ENCODE measurements around the gene ALOXE3.

The ALOXE3 gene

DNA sequence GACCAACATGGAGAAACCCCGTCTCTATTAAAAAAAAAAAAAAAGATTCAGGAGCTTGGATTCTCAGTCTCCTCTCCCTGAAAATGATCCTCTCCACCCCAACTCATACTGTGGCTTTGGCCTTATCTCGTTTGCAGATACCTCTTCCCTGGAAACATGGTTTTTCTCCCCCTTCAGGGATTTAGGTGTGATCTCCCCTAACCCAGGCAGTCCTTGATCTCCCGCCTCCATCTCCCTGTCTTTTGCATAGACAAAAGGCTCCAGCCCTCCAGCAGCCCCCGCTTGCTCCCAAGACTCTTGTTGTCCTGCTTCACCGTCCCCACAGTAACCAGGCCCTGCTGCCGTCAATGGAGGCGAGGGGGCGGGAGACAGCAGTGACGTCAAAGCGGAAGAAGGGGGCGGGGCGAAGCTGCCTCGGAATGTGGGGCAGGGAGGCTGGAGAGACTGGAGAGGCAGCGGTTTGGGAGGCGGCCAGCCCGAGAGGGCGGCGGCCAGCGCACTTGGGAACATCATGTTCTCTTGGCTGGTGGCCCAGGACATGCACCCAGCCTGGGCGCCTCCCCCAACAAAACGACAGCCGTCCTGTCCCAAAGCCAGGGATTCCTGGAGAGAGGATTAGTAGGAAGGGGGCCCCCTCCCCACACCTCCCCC lies 35.8 kb upstream of the ALOXE3 start:
- peak; percentile 82 for DNase-seq (ENCODE audit: low read depth)

DNA sequence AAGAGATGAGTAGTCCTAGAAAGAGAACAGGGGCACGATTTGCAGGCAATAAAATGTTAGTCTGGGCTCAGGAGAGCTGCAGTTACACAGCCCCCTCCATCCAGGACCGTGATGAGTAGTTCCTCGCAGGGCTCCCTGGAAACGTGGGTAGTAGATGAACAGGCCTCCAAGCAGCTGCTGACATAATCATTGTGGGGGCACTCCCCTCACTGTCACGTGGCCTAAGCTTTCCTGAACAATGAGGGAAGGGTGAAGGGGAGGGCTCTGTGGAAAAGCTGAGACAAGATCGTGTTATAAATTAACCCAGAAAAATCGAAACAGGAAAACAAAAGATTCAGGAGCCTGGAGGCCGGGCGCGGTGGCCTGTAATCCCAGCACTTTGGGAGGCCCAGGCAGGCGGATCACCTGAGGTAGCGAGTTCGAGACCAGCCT lies 35.2 kb upstream of the ALOXE3 start:
- no peak for DNase-seq (ENCODE audit: low read depth)

GRCh38 chr17:8153031-8153451 lies 34.7 kb upstream of the ALOXE3 start:
- DNase-seq (ENCODE audit: low read depth) = no peak

DNA sequence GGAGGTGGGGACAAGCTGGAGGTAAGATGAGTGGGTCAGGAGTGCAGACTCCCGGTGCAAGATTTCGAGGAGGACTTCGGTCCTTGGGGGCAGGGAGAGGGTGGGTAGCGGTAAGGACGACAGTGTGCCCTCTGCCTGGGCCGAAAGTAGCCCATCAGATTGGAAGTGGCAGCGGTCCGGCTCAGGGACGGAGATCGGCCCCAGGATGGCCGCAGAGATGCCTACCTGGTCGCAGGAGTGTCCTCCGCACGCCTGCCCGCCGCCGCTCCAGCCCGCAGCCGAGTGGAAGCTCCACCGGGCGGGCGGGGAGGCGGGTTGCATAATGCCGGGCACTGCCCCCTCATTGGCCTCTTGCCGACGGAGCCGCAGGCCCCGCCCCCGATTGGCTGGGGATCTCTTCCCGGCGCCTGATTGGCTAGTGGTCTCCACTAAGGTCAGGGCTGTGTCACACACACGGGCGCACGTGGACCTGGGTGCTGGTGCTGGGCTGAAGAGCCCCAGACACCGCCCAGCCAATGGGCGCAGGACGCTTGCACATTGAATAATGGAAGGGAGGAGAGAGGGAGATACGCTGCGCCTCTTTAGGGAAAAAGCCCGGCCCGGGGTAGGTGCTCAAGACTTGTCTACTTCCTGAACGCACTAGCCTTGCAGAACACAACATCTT lies 33.9 kb upstream of the ALOXE3 start, which contains the start of gene PER1:
TSS of gene PER1 (minus strand) at position 293 of the 664 bp plus-strand sequence. CDS start 1,698 bp downstream, outside the sequence.
- peak; percentile 68 for DNase-seq (ENCODE audit: low read depth)

DNA sequence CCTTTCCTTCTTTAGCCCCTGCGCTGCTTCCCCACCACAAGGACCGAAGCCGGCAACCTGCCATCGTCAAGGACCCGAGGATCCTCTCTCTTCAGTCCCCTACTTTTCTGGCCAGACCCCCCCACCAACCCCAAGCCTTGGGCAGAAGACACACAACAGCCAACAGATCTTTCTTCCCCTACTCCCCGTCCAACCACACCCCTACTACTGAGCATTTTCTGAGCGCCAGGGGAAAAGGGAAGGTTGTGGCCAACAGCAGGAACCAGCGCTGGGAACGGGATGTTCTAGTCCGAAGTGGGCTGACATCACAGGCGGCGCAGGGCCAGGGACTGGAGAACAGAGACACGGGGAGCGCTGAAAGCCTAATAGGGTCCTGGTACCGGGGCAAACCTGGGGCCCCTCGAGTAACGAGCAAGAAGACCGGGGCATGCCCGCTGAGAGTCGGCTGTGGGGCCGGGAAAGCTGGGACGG lies 33.4 kb upstream of the ALOXE3 start:
- no peak for DNase-seq (ENCODE audit: low read depth)

GRCh38 chr17:8151120-8151640 lies 32.9 kb upstream of the ALOXE3 start:
- peak; percentile 85 for DNase-seq (ENCODE audit: low read depth)

GRCh38 chr17:8150194-8151119 lies 32.1 kb upstream of the ALOXE3 start:
- DNase-seq (ENCODE audit: low read depth) = no peak

GRCh38 chr17:8149419-8150193 lies 31.3 kb upstream of the ALOXE3 start:
- no peak for DNase-seq (ENCODE audit: low read depth)

GRCh38 chr17:8148560-8148959 lies 30.2 kb upstream of the ALOXE3 start:
- DNase-seq (ENCODE audit: low read depth) = no peak

DNA sequence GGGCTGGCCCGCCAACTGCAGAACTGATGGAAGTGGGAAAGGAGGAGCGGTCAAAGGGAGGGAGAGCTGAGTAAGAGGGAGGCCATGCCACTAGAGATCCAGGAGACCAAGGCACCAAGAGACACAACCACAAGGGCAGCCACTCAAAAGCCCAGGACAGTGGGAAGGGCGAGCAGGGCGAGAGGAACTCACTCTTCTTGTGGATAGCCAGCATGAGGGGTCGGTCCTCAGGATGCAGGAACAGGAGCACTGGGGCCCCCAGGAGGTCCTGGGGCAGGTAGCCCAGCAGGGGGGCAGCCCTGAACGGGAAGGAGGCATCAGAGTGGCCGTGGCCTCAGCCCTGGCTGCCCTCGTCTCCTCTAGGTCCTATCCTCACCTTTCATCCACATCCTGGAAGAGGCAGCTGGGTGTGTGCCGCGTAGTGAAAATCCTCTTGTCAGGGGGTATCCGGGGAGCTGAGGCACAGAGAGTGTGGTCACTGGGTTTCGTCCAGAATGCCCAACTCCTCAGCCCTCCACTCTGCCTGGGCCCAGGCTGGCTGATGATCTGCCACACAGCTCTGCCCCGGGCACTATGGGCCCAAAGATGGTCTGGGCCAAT lies 29.6 kb upstream of the ALOXE3 start:
- no peak for DNase-seq (ENCODE audit: low read depth)

- no peak for DNase-seq (ENCODE audit: low read depth)
Measured at GRCh38 chr17:8147141-8147804, 29.0 kb upstream of the ALOXE3 start.

GRCh38 chr17:8146381-8147140 lies 28.2 kb upstream of the ALOXE3 start:
- no peak for DNase-seq (ENCODE audit: low read depth)

DNA sequence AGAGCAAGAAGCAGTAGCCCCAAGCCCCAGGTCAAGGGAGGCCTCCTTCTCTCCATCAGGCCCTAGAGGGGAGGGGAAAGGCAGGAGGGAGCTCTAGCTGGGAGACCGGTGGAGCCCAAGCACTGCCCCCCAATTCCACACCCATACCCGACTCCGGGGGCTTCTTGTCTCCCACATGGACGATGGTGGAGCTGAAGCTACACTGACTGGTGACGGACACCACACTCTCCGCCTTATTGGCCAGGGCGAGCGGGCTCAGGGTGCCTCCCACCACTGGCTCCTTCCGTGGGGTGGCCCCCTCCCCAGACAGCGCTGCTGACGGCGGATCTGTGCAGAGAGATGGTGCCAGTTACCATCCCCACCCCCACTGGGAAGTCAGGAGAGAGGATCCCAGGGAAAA lies 27.5 kb upstream of the ALOXE3 start:
- no peak for DNase-seq (ENCODE audit: low read depth)

DNA sequence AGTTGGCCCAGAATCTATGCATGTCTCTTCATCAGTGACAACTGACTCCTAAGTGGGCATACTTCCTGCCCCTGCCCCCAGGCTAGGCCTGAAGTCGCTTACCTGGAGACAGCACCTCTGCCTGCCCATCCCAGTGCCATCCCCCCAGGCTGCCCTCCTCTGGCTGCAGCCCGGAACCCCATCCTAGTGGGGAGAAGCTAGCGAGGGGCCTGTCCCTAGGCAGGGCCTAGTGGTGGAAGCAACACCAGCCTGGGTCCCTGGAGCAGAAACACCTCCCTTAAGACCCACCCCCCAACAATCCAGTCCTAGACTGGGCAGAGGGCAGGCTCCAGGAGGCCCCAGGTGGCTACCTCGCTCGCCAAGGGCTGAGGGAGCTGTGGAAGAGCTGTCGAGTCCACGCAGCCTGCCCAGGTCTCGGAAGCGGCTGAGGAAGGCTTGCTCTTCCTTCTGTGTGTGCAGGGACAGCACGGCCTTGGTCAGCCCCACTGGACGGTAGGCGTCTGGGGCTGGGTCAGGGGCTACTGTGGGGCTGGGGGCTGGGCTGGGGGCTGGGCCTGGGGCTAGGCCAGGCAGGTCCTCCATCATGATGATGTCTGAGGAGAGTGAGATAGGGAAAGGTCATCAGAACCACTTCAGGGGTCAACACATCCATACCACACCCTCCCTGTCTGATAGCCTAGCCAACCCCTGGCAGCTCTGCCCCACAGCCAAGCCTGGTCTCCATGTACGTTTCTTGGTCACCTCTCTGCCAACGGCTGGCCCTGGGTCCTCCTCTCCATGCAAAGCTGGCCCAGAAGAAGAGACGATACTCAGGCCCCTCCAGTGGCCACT lies 26.3 kb upstream of the ALOXE3 start:
- DNase-seq (ENCODE audit: low read depth) = no peak

- DNase-seq (ENCODE audit: low read depth) = no peak
Measured at GRCh38 chr17:8143581-8144400, 25.5 kb upstream of the ALOXE3 start.

DNA sequence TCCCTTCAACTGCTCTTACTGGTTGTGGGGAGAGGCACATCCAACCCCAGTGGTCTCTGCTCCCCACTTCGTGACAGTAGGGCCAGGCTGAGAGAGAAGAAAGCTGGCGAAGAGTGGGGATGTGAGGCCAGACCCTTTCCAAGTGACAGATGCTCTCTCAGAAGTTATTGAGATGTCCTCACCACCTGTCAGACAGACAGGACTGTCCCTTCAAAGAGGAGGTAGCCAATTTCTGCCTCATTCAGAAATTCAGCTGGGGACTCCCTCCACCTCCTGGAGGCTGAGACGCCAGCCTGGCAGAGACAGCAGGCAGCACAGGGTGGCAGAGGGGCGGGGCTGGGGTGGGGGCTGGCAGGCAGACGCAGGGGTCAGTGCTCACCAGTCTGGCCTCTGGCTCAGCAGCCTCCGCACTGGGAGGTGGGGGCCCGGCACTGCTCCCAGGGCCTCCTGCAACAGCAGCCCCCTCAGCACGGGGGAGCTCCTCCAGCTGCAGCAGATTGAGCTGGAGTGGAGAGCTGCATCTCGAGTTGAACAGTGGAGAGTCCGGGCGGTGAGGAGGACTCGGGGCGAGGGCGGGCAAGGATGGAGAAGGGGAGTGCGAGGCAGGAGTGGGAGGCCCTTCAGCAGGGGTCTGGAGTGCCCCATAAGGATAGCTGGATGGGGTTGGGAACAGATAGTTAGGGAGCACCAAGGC lies 24.7 kb upstream of the ALOXE3 start:
- DNase-seq (ENCODE audit: low read depth) = no peak

DNA sequence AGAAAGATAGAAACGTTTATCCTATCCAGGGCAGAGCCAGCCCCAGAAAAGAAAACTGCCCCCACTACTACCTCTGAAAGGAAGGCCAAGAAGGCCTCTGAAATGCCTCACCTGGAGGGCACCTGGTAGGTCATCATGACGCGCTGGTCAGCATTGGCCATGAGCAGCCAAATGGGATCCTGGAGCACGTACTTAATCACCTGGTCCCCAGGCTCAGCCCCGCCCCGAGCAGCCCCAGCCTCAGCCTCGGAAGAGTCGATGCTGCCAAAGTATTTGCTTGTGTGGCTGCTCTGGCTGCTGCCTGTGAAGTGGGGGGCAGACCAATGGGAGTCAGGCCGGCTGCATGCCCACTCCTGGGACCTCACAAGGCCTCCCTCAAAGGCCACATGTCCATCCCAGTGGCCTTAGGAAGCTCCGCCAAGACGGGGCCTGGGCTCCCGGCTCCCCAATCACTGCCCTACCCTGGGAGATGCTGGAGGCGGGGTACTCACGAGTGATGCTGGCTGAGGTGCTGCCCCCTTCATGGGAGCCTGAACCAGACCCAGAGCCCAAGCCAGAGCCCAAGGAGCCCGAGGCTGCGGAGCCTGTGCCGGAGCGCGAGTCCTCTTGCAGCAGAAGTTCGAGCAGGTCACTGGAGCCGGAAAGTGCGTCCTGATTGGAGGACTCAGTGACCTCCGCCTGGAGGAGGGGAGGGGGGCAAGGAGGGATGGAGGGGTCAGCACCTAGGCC lies 24.0 kb upstream of the ALOXE3 start:
- no peak for DNase-seq (ENCODE audit: low read depth)

All from stimulated activated CD8-positive, alpha-beta memory T cell treated with anti-CD3 and anti-CD28 coated beads, Interleukin-12 subunit alpha, Interleukin-12 subunit beta, amount 100 ng/mL, for 1 hour (primary cell).